ENCODE data around the gene WWC2.

The WWC2 gene

GRCh38 chr4:183202523-183202922 is 103.5 kb downstream of the WWC2 start:
- no peak for DNase-seq (ENCODE audit: low read depth in 2 of 2)

GRCh38 chr4:183204793-183205192 is 105.7 kb downstream of the WWC2 start:
- DNase-seq (ENCODE audit: low read depth in 2 of 2): no peak

- DNase-seq (ENCODE audit: low read depth in 2 of 2): no peak
Measured at GRCh38 chr4:183205193-183205592, 106.1 kb downstream of the WWC2 start.

GRCh38 chr4:183205709-183206108 is 106.7 kb downstream of the WWC2 start:
- DNase-seq (ENCODE audit: low read depth in 2 of 2): no peak

GRCh38 chr4:183211533-183211932 is 112.5 kb downstream of the WWC2 start:
- DNase-seq (ENCODE audit: low read depth in 2 of 2): no peak

- no peak for DNase-seq (ENCODE audit: low read depth in 2 of 2)
Measured at GRCh38 chr4:183213996-183214395, 114.9 kb downstream of the WWC2 start.

- DNase-seq (ENCODE audit: low read depth in 2 of 2): no peak
Measured at GRCh38 chr4:183214912-183215488, 115.9 kb downstream of the WWC2 start.

- no peak for DNase-seq (ENCODE audit: low read depth in 2 of 2)
Measured at GRCh38 chr4:183220236-183220635, 121.2 kb downstream of the WWC2 start.

- DNase-seq (ENCODE audit: low read depth in 2 of 2): no peak
Measured at GRCh38 chr4:183223053-183223452, 124.0 kb downstream of the WWC2 start.

GRCh38 chr4:183229397-183229796 is 130.3 kb downstream of the WWC2 start:
- no peak for DNase-seq (ENCODE audit: low read depth in 2 of 2)

GRCh38 chr4:183240581-183241321 is 141.7 kb downstream of the WWC2 start:
- DNase-seq (ENCODE audit: low read depth in 2 of 2): no peak

GRCh38 chr4:183241322-183241640 is 142.2 kb downstream of the WWC2 start:
- no peak for DNase-seq (ENCODE audit: low read depth in 2 of 2)

- no peak for DNase-seq (ENCODE audit: low read depth in 2 of 2)
Measured at GRCh38 chr4:183241721-183242151, 142.7 kb downstream of the WWC2 start.

GRCh38 chr4:183242291-183242690 is 143.2 kb downstream of the WWC2 start:
- DNase-seq (ENCODE audit: low read depth in 2 of 2): no peak

GRCh38 chr4:183244019-183244418 is 145.0 kb downstream of the WWC2 start:
- DNase-seq (ENCODE audit: low read depth in 2 of 2): no peak

- DNase-seq (ENCODE audit: low read depth in 2 of 2): no peak
Measured at GRCh38 chr4:183244506-183244905, 145.4 kb downstream of the WWC2 start.

- no peak for DNase-seq (ENCODE audit: low read depth in 2 of 2)
Measured at GRCh38 chr4:183248201-183248600, 149.1 kb downstream of the WWC2 start.

- no peak for DNase-seq (ENCODE audit: low read depth in 2 of 2)
Measured at GRCh38 chr4:183249854-183250253, 150.8 kb downstream of the WWC2 start.

- no peak for DNase-seq (ENCODE audit: low read depth in 2 of 2)
Measured at GRCh38 chr4:183250831-183251230, 151.8 kb downstream of the WWC2 start.

GRCh38 chr4:183252959-183253358 is 153.9 kb downstream of the WWC2 start:
- no peak for DNase-seq (ENCODE audit: low read depth in 2 of 2)

- no peak for DNase-seq (ENCODE audit: low read depth in 2 of 2)
Measured at GRCh38 chr4:183253451-183253850, 154.4 kb downstream of the WWC2 start.

- DNase-seq (ENCODE audit: low read depth in 2 of 2): no peak
Measured at GRCh38 chr4:183254162-183254561, 155.1 kb downstream of the WWC2 start.

GRCh38 chr4:183255487-183255886 is 156.4 kb downstream of the WWC2 start:
- DNase-seq (ENCODE audit: low read depth in 2 of 2): no peak

GRCh38 chr4:183256343-183256742 is 157.3 kb downstream of the WWC2 start:
- DNase-seq (ENCODE audit: low read depth in 2 of 2): no peak

Data from stimulated activated CD8-positive, alpha-beta memory T cell treated with anti-CD3 and anti-CD28 coated beads, Interleukin-15, amount 100 ng/mL, for 48 hours (primary cell).